Panc1 (cell line): ENCODE results near the gene PRKCA. TPM values are rescaled to one million over a fixed set of nuclear protein-coding genes. Genes with fewer than 3 reads are reported as not detected.

ENCODE experiments used
- ATAC-seq: fragments of 200-7000 bp; cut with Tn5 transposase; 2 replicates; pipeline ENCODE4 v1.9.1; 2020; ENCODE audit warnings: mild to moderate bottlenecking, moderate library complexity
- BruUV-seq: library from RNA; stranded (reverse); fragments of 400-500 nt; replicated peaks from 2 replicates; lab custom pipeline; 2021; lab: Mats Ljungman, UMichigan
- CTCF ChIA-PET: fragments of 300-600 bp; sonication (Branson Sonifier 250); formaldehyde crosslinking; loops from one replicate; lab custom pipeline; 2022; ENCODE audit warnings: antibody characterized with exemption; lab: Charles Lee
- POLR2A ChIA-PET: fragments of 300-600 bp; sonication (Branson Sonifier 250); formaldehyde crosslinking; loops from one replicate; lab custom pipeline; 2022; ENCODE audit warnings: antibody characterized with exemption; lab: Charles Lee
- DNase-seq: peaks from one replicate; pipeline ENCODE4 v3.0.0-alpha.2; 2010; ENCODE audit warnings: low read depth, low spot score
- H3K27ac ChIP-seq: 2 replicates; pipeline ENCODE4 v1.5.1; 2011; ENCODE audit warnings: mild to moderate bottlenecking, low read length, inconsistent platforms
- H3K27me3 ChIP-seq: fragments of 200-500 bp; sonication (Bioruptor generic); 2 replicates; pipeline ENCODE4 v1.6.0; 2014; ENCODE audit warnings: low read length, inconsistent platforms; ENCODE audit not compliant: control insufficient read depth, insufficient read depth
- H3K36me3 ChIP-seq: fragments of 200-500 bp; sonication (Bioruptor generic); 2 replicates; pipeline ENCODE4 v1.5.1; 2014; ENCODE audit warnings: inconsistent platforms, mild to moderate bottlenecking, low read length, moderate library complexity; ENCODE audit not compliant: control insufficient read depth, insufficient read depth
- H3K4me1 ChIP-seq: 2 replicates; pipeline ENCODE4 v1.5.1; 2011; ENCODE audit warnings: inconsistent platforms, mild to moderate bottlenecking, low read length, moderate library complexity; ENCODE audit not compliant: control insufficient read depth, insufficient read depth
- H3K4me3 ChIP-seq, 2 experiments: 2 replicates each; pipeline ENCODE4 v1.5.1; 2011 to 2012; ENCODE audit warnings: low read depth in 2 of 2, low read length in 2 of 2, mild to moderate bottlenecking in 2 of 2, inconsistent platforms in 1 of 2, moderate library complexity in 1 of 2
- H3K9me3 ChIP-seq: fragments of 200-500 bp; sonication (Bioruptor generic); 2 replicates; pipeline ENCODE4 v1.5.1; 2014; ENCODE audit warnings: low read depth, mild to moderate bottlenecking, inconsistent platforms, low read length, moderate library complexity; ENCODE audit not compliant: control insufficient read depth, insufficient read depth
- POLR2AphosphoS5 ChIP-seq: IDR thresholded peaks from 2 replicates; pipeline ENCODE4 v1.6.1; 2012; ENCODE audit warnings: mild to moderate bottlenecking, low read depth, low read length, moderate library complexity
- SIN3A ChIP-seq: IDR thresholded peaks from 2 replicates; pipeline ENCODE4 v1.6.1; 2012; ENCODE audit warnings: low read depth, mild to moderate bottlenecking, low read length, moderate library complexity, borderline replicate concordance; ENCODE audit not compliant: insufficient read depth
- TCF7L2 ChIP-seq: IDR thresholded peaks from 2 replicates; pipeline ENCODE4 v1.6.1; 2011; ENCODE audit warnings: mild to moderate bottlenecking, low read depth, low read length, inconsistent platforms
- in situ Hi-C: cut with HindIII; loops from 2 replicates; pipeline ENCODE4 v1.10.0; 2016; ENCODE audit warnings: low sequenced_read_pairs, low pct_unique_long_range_greater_than_20kb
- intact Hi-C: fragments of 100-400 bp; cut with micrococcal nuclease; formaldehyde crosslinking; loops from one replicate; pipeline ENCODE4 v1.10.0; 2022; ENCODE audit not compliant: unreplicated experiment
- total RNA-seq: library from RNA; stranded (reverse); gene quantifications from one replicate; pipeline ENCODE4 v1.2.1, GENCODE V29; 2021; ENCODE audit not compliant: unreplicated experiment
- TF ChIP-seq, protein P1 (sequence below): fragments of 450-650 bp; IDR thresholded peaks from 2 replicates; pipeline ENCODE4 v1.5.1; 2017; ENCODE audit warnings: mild to moderate bottlenecking
- TF ChIP-seq, protein P2 (sequence below), 2 experiments: IDR thresholded peaks; 2 replicates each; pipeline ENCODE4 v1.6.1; 2011 to 2012; ENCODE audit warnings: low read depth in 2 of 2, control low read depth in 1 of 2, low read length in 1 of 2, mild to moderate bottlenecking in 1 of 2, moderate library complexity in 1 of 2; ENCODE audit not compliant: insufficient read depth in 1 of 2

The PRKCA gene
- total RNA-seq, 1 experiment from 2014 or later = 53.0 TPM

DNA sequence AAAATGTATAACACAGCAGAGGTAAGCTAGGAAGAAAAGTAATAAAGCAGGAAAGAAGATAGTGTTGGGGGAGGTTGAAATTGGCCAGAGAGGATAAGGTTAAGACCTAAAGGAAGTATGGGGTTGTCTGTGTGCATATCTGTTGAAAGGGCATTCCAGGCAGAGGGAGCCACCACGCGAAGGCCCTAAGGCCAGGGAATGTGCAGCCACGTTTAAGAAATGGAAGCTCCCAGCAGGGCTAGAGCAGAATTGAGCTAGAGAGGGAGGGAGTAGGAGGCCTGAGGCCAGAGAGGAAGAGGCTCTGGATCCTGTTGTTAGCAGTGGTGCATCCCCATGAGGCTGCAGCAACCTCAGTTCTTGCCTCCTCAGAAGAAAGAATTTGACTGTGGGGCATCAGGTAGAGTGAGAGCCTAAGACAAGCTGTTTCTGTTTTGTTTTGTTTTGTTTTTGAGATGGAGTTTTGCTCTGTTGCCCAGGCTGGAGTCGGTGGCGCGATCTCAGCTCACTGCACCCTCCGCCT lies 473.5 kb downstream of the PRKCA start:
- in situ Hi-C loops = no loop called here
- POLR2A ChIA-PET = no interaction called here

DNA sequence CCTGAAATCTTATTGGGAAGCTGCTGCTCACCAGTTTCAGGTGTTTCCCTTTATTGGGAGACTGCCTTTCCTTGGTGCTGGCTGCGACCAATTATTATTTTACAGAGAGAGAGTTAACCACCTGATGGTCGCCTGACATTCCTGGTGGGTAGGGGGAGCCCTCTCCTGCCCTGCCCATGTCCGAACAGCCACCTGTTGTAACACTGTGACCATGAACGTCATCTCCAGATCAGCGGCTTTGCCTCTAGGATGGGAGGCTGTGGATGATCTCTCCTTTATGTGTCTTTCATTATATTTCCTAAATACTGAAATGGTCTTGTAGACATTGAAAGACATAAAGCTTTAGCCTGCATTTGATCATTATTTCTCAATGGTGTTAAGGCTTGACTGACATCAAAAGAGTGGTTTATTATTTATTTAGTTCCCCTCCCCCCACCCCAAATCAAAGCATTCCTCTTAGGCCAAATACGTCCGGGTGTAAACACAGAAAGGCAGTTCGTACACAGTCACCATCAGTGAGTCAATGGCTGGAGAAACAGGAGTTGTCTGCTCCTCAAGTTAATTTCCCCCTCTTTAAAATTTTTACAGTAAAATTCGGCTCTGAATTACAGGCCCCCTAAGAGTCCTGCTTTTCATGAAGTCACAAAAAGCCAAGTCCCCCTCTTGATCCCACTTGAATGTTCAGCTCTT lies 474.7 kb downstream of the PRKCA start:
- Histone ChIP-seq H3K27ac (no peak overlapping the region), H3K9me3 (no peaks in the 10 kb centered on the region), H3K36me3 (0 out of 2 replicates have a peak, but pooled peaks cover 4% of the 10 kb centered on the region), H3K4me1 (no peaks in the 10 kb centered on the region), H3K27me3 (no peaks in the 10 kb centered on the region), H3K4me3 (no peak overlapping the region)
- CTCF ChIA-PET = no interaction called here
- ATAC-seq (no peak), DNase-seq (no peak)
- POLR2A ChIA-PET = no interaction called here
- TF ChIP-seq, protein P1, sequence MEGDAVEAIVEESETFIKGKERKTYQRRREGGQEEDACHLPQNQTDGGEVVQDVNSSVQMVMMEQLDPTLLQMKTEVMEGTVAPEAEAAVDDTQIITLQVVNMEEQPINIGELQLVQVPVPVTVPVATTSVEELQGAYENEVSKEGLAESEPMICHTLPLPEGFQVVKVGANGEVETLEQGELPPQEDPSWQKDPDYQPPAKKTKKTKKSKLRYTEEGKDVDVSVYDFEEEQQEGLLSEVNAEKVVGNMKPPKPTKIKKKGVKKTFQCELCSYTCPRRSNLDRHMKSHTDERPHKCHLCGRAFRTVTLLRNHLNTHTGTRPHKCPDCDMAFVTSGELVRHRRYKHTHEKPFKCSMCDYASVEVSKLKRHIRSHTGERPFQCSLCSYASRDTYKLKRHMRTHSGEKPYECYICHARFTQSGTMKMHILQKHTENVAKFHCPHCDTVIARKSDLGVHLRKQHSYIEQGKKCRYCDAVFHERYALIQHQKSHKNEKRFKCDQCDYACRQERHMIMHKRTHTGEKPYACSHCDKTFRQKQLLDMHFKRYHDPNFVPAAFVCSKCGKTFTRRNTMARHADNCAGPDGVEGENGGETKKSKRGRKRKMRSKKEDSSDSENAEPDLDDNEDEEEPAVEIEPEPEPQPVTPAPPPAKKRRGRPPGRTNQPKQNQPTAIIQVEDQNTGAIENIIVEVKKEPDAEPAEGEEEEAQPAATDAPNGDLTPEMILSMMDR = no peak
- TF ChIP-seq POLR2AphosphoS5 = no peak
- TF ChIP-seq, protein P2, sequence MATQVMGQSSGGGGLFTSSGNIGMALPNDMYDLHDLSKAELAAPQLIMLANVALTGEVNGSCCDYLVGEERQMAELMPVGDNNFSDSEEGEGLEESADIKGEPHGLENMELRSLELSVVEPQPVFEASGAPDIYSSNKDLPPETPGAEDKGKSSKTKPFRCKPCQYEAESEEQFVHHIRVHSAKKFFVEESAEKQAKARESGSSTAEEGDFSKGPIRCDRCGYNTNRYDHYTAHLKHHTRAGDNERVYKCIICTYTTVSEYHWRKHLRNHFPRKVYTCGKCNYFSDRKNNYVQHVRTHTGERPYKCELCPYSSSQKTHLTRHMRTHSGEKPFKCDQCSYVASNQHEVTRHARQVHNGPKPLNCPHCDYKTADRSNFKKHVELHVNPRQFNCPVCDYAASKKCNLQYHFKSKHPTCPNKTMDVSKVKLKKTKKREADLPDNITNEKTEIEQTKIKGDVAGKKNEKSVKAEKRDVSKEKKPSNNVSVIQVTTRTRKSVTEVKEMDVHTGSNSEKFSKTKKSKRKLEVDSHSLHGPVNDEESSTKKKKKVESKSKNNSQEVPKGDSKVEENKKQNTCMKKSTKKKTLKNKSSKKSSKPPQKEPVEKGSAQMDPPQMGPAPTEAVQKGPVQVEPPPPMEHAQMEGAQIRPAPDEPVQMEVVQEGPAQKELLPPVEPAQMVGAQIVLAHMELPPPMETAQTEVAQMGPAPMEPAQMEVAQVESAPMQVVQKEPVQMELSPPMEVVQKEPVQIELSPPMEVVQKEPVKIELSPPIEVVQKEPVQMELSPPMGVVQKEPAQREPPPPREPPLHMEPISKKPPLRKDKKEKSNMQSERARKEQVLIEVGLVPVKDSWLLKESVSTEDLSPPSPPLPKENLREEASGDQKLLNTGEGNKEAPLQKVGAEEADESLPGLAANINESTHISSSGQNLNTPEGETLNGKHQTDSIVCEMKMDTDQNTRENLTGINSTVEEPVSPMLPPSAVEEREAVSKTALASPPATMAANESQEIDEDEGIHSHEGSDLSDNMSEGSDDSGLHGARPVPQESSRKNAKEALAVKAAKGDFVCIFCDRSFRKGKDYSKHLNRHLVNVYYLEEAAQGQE (IDR thresholded peaks at IDR 0.05; ENCODE audit: insufficient read depth in 1 of 2, low read depth in 2 of 2, low read length in 1 of 2) = no peak
- no peak for TF ChIP-seq TCF7L2
- no peak for TF ChIP-seq SIN3A
- in situ Hi-C loops = no loop called here
- BruUV-seq = no TSS peak
- intact Hi-C loops = no loop called here

More for the DNA sequence above, 473.5 kb downstream of the PRKCA start:
- no peaks in the 10 kb centered on the region for H3K4me1 ChIP-seq
- no TSS peak for BruUV-seq
- intact Hi-C loops = no loop called here
- H3K27me3 ChIP-seq = no peaks in the 10 kb centered on the region
- no peak for ATAC-seq
- 0 out of 2 replicates have a peak, but pooled peaks cover 4% of the 10 kb centered on the region for H3K36me3 ChIP-seq
- DNase-seq = no peak
- H3K27ac ChIP-seq = no peak overlapping the region
- CTCF ChIA-PET = no interaction called here
- H3K9me3 ChIP-seq = no peaks in the 10 kb centered on the region
- H3K4me3 ChIP-seq = no peak overlapping the region
- no peak for TF ChIP-seq SIN3A
- TF ChIP-seq, protein P1 = no peak
- no peak for TF ChIP-seq POLR2AphosphoS5
- TF ChIP-seq TCF7L2 = no peak
- TF ChIP-seq, protein P2 (IDR thresholded peaks at IDR 0.05; ENCODE audit: insufficient read depth in 1 of 2, low read depth in 2 of 2, low read length in 1 of 2) = no peak
